K562 (cell line): ENCODE results near the gene FBXO4. TPM values are rescaled to one million over a fixed set of nuclear protein-coding genes. Genes with fewer than 3 reads are reported as not detected.

ENCODE experiments used
- CC2D1A ChIP-seq: fragments of 450-650 bp; IDR thresholded peaks from 2 replicates; pipeline ENCODE4 v1.6.1; 2017; ENCODE audit warnings: mild to moderate bottlenecking
- CEBPG ChIP-seq, 3 experiments: fragments of 200-800 bp in 1 of 3; sonication (Bioruptor generic) in 1 of 3; sonication (generic) in 1 of 3; formaldehyde crosslinking in 1 of 3; IDR thresholded peaks in 2 of 3; conservative IDR thresholded peaks in 1 of 3; 2 replicates each; pipeline versions ENCODE4 v1.6.1 to v1.8.0; 2016 to 2022; ENCODE audit warnings: missing compliant biosample characterization in 2 of 3, missing genetic modification characterization in 2 of 3, mild to moderate bottlenecking in 1 of 3, missing genetic modification reagents in 1 of 3
- ETV1 ChIP-seq: fragments of 450-650 bp; conservative IDR thresholded peaks from 2 replicates; pipeline ENCODE4 v1.6.1; 2016; ENCODE audit warnings: missing genetic modification characterization, control low read depth, low read depth, missing compliant biosample characterization
- HNRNPLL ChIP-seq: fragments of 200-400 bp; formaldehyde crosslinking; IDR thresholded peaks from 2 replicates; pipeline ENCODE4 v1.6.1; 2017; ENCODE audit warnings: low read length, low read depth, mild to moderate bottlenecking; ENCODE audit not compliant: poor library complexity, severe bottlenecking
- LARP7 ChIP-seq: fragments of 450-650 bp; IDR thresholded peaks from 2 replicates; pipeline ENCODE4 v1.6.1; 2016
- PRPF4 ChIP-seq: fragments of 200-400 bp; formaldehyde crosslinking; IDR thresholded peaks from one replicate; pipeline ENCODE4 v1.6.1; 2017; ENCODE audit warnings: low read length, low read depth, mild to moderate bottlenecking; ENCODE audit not compliant: insufficient read depth, poor library complexity, severe bottlenecking
- SMAD4 ChIP-seq: fragments of 250-450 bp; sonication (Bioruptor Pico); conservative IDR thresholded peaks from 2 replicates; pipeline ENCODE4 v1.8.0; 2021; ENCODE audit warnings: inconsistent platforms, mild to moderate bottlenecking, moderate library complexity
- TFE3 ChIP-seq: fragments of 450-650 bp; formaldehyde crosslinking; IDR thresholded peaks from 2 replicates; pipeline ENCODE4 v1.4.0; 2020; ENCODE audit warnings: mild to moderate bottlenecking, mixed read lengths
- ZFP91 ChIP-seq: sonication (generic); formaldehyde crosslinking; IDR thresholded peaks from 2 replicates; pipeline ENCODE4 v1.8.0; 2022; ENCODE audit warnings: mild to moderate bottlenecking, missing genetic modification reagents
- ZNF311 ChIP-seq: fragments of 250-450 bp; sonication (Bioruptor Pico); IDR thresholded peaks from 2 replicates; pipeline ENCODE4 v1.4.0; 2020; ENCODE audit warnings: mild to moderate bottlenecking, moderate library complexity
- ZNF316 ChIP-seq: fragments of 450-650 bp; IDR thresholded peaks from 2 replicates; pipeline ENCODE4 v1.6.1; 2016
- ZNF395 ChIP-seq: fragments of 200-800 bp; sonication (Bioruptor generic); IDR thresholded peaks from 2 replicates; pipeline ENCODE4 v1.6.1; 2017; ENCODE audit warnings: missing genetic modification characterization, missing compliant biosample characterization
- polyA plus RNA-seq, 8 experiments: library from polyadenylated mRNA; depleted of rRNA in 4 of 8; stranded (reverse) in 5 of 8; unstranded in 3 of 8; fragments of >200 nt; fragmentation: Nextera tagmentation in 2 of 8; fragmentation: Illumina TruSeq in 1 of 8; extraction: Ambion mirVana in 2 of 8; extraction: Trizol in 1 of 8; gene quantifications; 2 replicates each; pipeline versions ENCODE4 v1.2.1 to v1.2.3, GENCODE V29; 2011 to 2014; ENCODE audit warnings: inconsistent platforms in 1 of 8, missing spikeins in 1 of 8
- total RNA-seq, 7 experiments: library from RNA; depleted of rRNA in 6 of 7; stranded (reverse); fragments of >200 nt in 6 of 7; fragmentation: Illumina TruSeq in 2 of 7; extraction: Trizol in 2 of 7; gene quantifications; 2 replicates each; pipeline versions ENCODE4 v1.2.1 to v1.2.3, GENCODE V29; 2011 to 2021; ENCODE audit warnings: low replicate concordance in 1 of 7
- TF ChIP-seq, protein P1 (sequence below): fragments of 450-650 bp; IDR thresholded peaks from 2 replicates; pipeline ENCODE4 v1.6.1; 2016; ENCODE audit warnings: low read depth
- TF ChIP-seq, protein P2 (sequence below): sonication (generic); formaldehyde crosslinking; IDR thresholded peaks from 2 replicates; pipeline ENCODE4 v1.8.1; 2023; ENCODE audit warnings: mild to moderate bottlenecking, missing genetic modification reagents

The FBXO4 gene
- total and polyA plus RNA-seq, 9 of the 15 experiments (the other 6 are each of a cell fraction or from before 2014, with no cell fraction given) = 5.9 to 33.4 (median 19.6) TPM

GRCh38 chr5:41925555-41925951 is 472 bp downstream of the FBXO4 start (continued):
- TF ChIP-seq, protein P1, sequence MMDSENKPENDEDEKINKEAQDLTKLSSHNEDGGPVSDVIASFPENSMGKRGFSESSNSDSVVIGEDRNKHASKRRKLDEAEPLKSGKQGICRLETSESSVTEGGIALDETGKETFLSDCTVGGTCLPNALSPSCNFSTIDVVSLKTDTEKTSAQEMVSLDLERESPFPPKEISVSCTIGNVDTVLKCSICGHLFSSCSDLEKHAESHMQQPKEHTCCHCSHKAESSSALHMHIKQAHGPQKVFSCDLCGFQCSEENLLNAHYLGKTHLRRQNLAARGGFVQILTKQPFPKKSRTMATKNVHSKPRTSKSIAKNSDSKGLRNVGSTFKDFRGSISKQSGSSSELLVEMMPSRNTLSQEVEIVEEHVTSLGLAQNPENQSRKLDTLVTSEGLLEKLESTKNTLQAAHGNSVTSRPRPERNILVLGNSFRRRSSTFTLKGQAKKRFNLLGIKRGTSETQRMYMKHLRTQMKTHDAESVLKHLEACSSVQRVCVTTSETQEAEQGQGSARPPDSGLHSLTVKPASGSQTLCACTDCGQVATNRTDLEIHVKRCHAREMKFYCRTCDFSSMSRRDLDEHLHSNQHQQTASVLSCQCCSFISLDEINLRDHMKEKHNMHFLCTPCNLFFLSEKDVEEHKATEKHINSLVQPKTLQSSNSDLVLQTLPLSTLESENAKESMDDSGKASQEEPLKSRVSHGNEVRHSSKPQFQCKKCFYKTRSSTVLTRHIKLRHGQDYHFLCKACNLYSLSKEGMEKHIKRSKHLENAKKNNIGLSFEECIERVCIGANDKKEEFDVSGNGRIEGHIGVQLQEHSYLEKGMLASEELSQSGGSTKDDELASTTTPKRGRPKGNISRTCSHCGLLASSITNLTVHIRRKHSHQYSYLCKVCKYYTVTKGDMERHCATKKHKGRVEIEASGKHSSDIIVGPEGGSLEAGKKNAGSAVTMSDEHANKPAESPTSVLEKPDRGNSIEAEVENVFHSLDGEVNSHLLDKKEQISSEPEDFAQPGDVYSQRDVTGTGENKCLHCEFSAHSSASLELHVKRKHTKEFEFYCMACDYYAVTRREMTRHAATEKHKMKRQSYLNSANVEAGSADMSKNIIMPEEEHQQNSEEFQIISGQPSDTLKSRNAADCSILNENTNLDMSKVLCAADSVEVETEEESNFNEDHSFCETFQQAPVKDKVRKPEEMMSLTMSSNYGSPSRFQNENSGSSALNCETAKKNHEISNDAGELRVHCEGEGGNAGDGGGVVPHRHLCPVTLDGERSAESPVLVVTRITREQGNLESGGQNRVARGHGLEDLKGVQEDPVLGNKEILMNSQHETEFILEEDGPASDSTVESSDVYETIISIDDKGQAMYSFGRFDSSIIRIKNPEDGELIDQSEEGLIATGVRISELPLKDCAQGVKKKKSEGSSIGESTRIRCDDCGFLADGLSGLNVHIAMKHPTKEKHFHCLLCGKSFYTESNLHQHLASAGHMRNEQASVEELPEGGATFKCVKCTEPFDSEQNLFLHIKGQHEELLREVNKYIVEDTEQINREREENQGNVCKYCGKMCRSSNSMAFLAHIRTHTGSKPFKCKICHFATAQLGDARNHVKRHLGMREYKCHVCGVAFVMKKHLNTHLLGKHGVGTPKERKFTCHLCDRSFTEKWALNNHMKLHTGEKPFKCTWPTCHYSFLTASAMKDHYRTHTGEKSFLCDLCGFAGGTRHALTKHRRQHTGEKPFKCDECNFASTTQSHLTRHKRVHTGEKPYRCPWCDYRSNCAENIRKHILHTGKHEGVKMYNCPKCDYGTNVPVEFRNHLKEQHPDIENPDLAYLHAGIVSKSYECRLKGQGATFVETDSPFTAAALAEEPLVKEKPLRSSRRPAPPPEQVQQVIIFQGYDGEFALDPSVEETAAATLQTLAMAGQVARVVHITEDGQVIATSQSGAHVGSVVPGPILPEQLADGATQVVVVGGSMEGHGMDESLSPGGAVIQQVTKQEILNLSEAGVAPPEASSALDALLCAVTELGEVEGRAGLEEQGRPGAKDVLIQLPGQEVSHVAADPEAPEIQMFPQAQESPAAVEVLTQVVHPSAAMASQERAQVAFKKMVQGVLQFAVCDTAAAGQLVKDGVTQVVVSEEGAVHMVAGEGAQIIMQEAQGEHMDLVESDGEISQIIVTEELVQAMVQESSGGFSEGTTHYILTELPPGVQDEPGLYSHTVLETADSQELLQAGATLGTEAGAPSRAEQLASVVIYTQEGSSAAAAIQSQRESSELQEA = no peak
- no peak for TF ChIP-seq SMAD4 (CRISPR knock-in tag)
- TF ChIP-seq HNRNPLL = no peak
- TF ChIP-seq ZNF316 = no peak
- TF ChIP-seq LARP7 = no peak
- TF ChIP-seq, protein P2, sequence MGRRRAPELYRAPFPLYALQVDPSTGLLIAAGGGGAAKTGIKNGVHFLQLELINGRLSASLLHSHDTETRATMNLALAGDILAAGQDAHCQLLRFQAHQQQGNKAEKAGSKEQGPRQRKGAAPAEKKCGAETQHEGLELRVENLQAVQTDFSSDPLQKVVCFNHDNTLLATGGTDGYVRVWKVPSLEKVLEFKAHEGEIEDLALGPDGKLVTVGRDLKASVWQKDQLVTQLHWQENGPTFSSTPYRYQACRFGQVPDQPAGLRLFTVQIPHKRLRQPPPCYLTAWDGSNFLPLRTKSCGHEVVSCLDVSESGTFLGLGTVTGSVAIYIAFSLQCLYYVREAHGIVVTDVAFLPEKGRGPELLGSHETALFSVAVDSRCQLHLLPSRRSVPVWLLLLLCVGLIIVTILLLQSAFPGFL (CRISPR knock-in tag) = no peak
- TF ChIP-seq PRPF4 = peak; percentile 31
- TF ChIP-seq TFE3 (CRISPR knock-in tag) = no peak
- no peak for TF ChIP-seq ZNF311 (CRISPR knock-in tag)
- no peak for TF ChIP-seq ZNF395 (CRISPR knock-in tag)
- TF ChIP-seq ETV1 = peak; percentile 51; the same call in 1 of the 2 replicates
- TF ChIP-seq CC2D1A = no peak
- TF ChIP-seq CEBPG (CRISPR knock-in tag; IDR thresholded peaks at IDR 0.05) = no peak
- no peak for TF ChIP-seq CEBPG (tag; conservative IDR thresholded peaks at IDR 0.05 in 1 of 2, IDR thresholded peaks at IDR 0.05 in 1 of 2)
- TF ChIP-seq ZFP91 (CRISPR knock-in tag) = no peak
